H1 (cell line): Measurements from ENCODE around the gene GAK. TPM values are rescaled to one million over a fixed set of nuclear protein-coding genes. Genes with fewer than 3 reads are reported as not detected.

Experiments used
- CTCF ChIA-PET: fragments of 300-600 bp; sonication (Branson Sonifier 250); formaldehyde crosslinking; loops from one replicate; lab custom pipeline; 2021; ENCODE audit not compliant: partially characterized antibody; lab: Charles Lee
- POLR2A ChIA-PET: fragments of 300-600 bp; sonication (Branson Sonifier 250); formaldehyde crosslinking; loops from one replicate; lab custom pipeline; 2021; ENCODE audit warnings: inconsistent platforms; ENCODE audit not compliant: partially characterized antibody; lab: Charles Lee
- DNase-seq, 2 experiments: peaks; one replicate each; pipeline versions ENCODE4 v3.0.0 to v3.0.0-alpha.2; 2010 to 2022; ENCODE audit warnings: low spot score in 2 of 2, low read depth in 1 of 2, mixed read lengths in 1 of 2
- FAIRE-seq: peaks from 2 replicates; lab custom pipeline; 2011; peaks lifted over from hg19 to GRCh38; lab: Jason Lieb, UNC
- H2AFZ ChIP-seq: 2 replicates; pipeline ENCODE4 v1.8.1; 2012; ENCODE audit warnings: low read length, inconsistent platforms
- H2AK5ac ChIP-seq: 2 replicates; pipeline ENCODE4 v1.6.1; 2013; ENCODE audit warnings: low read depth, low read length
- H2BK120ac ChIP-seq: replicated peaks from 2 replicates; pipeline ENCODE3; 2013; ENCODE audit warnings: low read depth, low read length, inconsistent platforms
- H2BK12ac ChIP-seq: 2 replicates; pipeline ENCODE4 v1.6.1; 2013; ENCODE audit warnings: low read depth, low read length
- H2BK15ac ChIP-seq: 2 replicates; pipeline ENCODE4 v1.6.1; 2013; ENCODE audit warnings: low read length
- H2BK20ac ChIP-seq: 2 replicates; pipeline ENCODE4 v1.6.1; 2013; ENCODE audit warnings: low read length
- H2BK5ac ChIP-seq: 2 replicates; pipeline ENCODE4 v1.6.1; 2013; ENCODE audit warnings: low read depth, low read length
- H3K14ac ChIP-seq: 2 replicates; pipeline ENCODE4 v1.6.1; 2013; ENCODE audit warnings: inconsistent platforms; ENCODE audit not compliant: insufficient read length
- H3K18ac ChIP-seq: 2 replicates; pipeline ENCODE4 v1.6.1; 2013; ENCODE audit warnings: low read length; ENCODE audit errors: extremely low read depth
- H3K23ac ChIP-seq: 2 replicates; pipeline ENCODE4 v1.6.1; 2013; ENCODE audit warnings: inconsistent platforms; ENCODE audit not compliant: insufficient read length
- H3K23me2 ChIP-seq: 2 replicates; pipeline ENCODE4 v1.6.1; 2013; ENCODE audit warnings: low read depth, low read length
- H3K27ac ChIP-seq: 2 replicates; pipeline ENCODE4 v1.6.1; 2011; ENCODE audit warnings: low read depth, low read length, inconsistent platforms
- H3K27me3 ChIP-seq, 4 experiments: replicated peaks in 1 of 4; 1 replicate in 1 of 4; 2 replicates in 3 of 4; pipeline versions ENCODE4 v1.6.1 to v1.8.1; 2011 to 2013; ENCODE audit warnings: low read length in 3 of 4, mild to moderate bottlenecking in 3 of 4, inconsistent platforms in 2 of 4, mixed read lengths in 2 of 4, moderate library complexity in 1 of 4; ENCODE audit not compliant: control insufficient read depth in 3 of 4, insufficient read depth in 3 of 4; ENCODE audit errors: extremely low read depth in 1 of 4
- H3K36me3 ChIP-seq, 4 experiments: 2 replicates each; pipeline versions ENCODE4 v1.6.1 to v1.8.1; 2011 to 2013; ENCODE audit warnings: mild to moderate bottlenecking in 4 of 4, low read length in 3 of 4, moderate library complexity in 2 of 4, control low read depth in 1 of 4, inconsistent platforms in 1 of 4; ENCODE audit not compliant: insufficient read depth in 4 of 4, control insufficient read depth in 2 of 4
- H3K4ac ChIP-seq: replicated peaks from 2 replicates; pipeline ENCODE3; 2013; ENCODE audit warnings: low read length, low read depth, mixed read lengths, inconsistent platforms; ENCODE audit not compliant: insufficient read length
- H3K4me1 ChIP-seq, 4 experiments: replicated peaks in 1 of 4; 1 replicate in 1 of 4; 2 replicates in 3 of 4; pipeline versions ENCODE4 v1.6.1 to v1.8.1; 2011 to 2013; ENCODE audit warnings: low read length in 3 of 4, inconsistent platforms in 2 of 4, mixed read lengths in 1 of 4; ENCODE audit not compliant: insufficient read depth in 4 of 4, control insufficient read depth in 3 of 4
- H3K4me2 ChIP-seq, 2 experiments: 2 replicates each; pipeline versions ENCODE4 v1.6.1 to v1.8.1; 2011 to 2013; ENCODE audit warnings: low read depth in 2 of 2, low read length in 2 of 2, control low read depth in 1 of 2, inconsistent platforms in 1 of 2, mild to moderate bottlenecking in 1 of 2; ENCODE audit not compliant: insufficient read depth in 1 of 2
- H3K4me3 ChIP-seq, 4 experiments: fragments of 200-600, 300-600 bp in 1 of 4; sonication (generic), shearing (Covaris generic), sonication (Bioruptor Twin) in 1 of 4; 2 replicates each; pipeline versions ENCODE4 v1.5.1 to v1.8.1; 2011 to 2016; ENCODE audit warnings: low read length in 4 of 4, low read depth in 3 of 4, control low read depth in 2 of 4, inconsistent platforms in 2 of 4, mild to moderate bottlenecking in 2 of 4, mixed read lengths in 1 of 4, moderate library complexity in 1 of 4; ENCODE audit not compliant: insufficient read depth in 2 of 4; ENCODE audit errors: extremely low read depth in 1 of 4
- H3K56ac ChIP-seq: replicated peaks from 2 replicates; pipeline ENCODE3; 2013; ENCODE audit warnings: low read depth, mild to moderate bottlenecking, mixed read lengths, low read length, inconsistent platforms; ENCODE audit not compliant: insufficient read length
- H3K79me1 ChIP-seq: 2 replicates; pipeline ENCODE4 v1.6.1; 2013; ENCODE audit warnings: low read depth, low read length, control low read depth
- H3K79me2 ChIP-seq, 2 experiments: 2 replicates each; pipeline versions ENCODE4 v1.6.1 to v1.8.1; 2012 to 2013; ENCODE audit warnings: low read length in 2 of 2, mild to moderate bottlenecking in 2 of 2, inconsistent platforms in 1 of 2; ENCODE audit not compliant: insufficient read depth in 2 of 2, control insufficient read depth in 1 of 2
- H3K9ac ChIP-seq, 4 experiments: replicated peaks in 1 of 4; 1 replicate in 1 of 4; 2 replicates in 3 of 4; pipeline versions ENCODE4 v1.6.1 to v1.8.1; 2011 to 2013; ENCODE audit warnings: low read depth in 3 of 4, low read length in 3 of 4, control low read depth in 2 of 4, mild to moderate bottlenecking in 2 of 4, moderate library complexity in 2 of 4, inconsistent platforms in 1 of 4; ENCODE audit errors: extremely low read depth in 1 of 4
- H3K9me3 ChIP-seq, 2 experiments: 2 replicates each; pipeline versions ENCODE4 v1.6.1 to v1.8.1; 2012 to 2013; ENCODE audit warnings: mild to moderate bottlenecking in 2 of 2, moderate library complexity in 2 of 2, control low read depth in 1 of 2, inconsistent platforms in 1 of 2, low read depth in 1 of 2, low read length in 1 of 2, mixed read lengths in 1 of 2; ENCODE audit not compliant: insufficient read depth in 2 of 2
- H4K20me1 ChIP-seq, 2 experiments: replicated peaks in 1 of 2; 2 replicates each; pipeline versions ENCODE3 to v1.8.1; 2011 to 2013; ENCODE audit warnings: inconsistent platforms in 2 of 2, low read length in 2 of 2, mild to moderate bottlenecking in 1 of 2; ENCODE audit not compliant: insufficient read depth in 2 of 2, control insufficient read depth in 1 of 2
- H4K5ac ChIP-seq: 2 replicates; pipeline ENCODE4 v1.6.1; 2013; ENCODE audit warnings: low read length, low read depth, mixed read lengths, inconsistent platforms; ENCODE audit not compliant: insufficient read length
- H4K8ac ChIP-seq: 2 replicates; pipeline ENCODE4 v1.8.0; 2013; ENCODE audit warnings: mild to moderate bottlenecking, moderate library complexity, low read length, inconsistent platforms; ENCODE audit not compliant: insufficient read depth; ENCODE audit errors: extremely low read depth
- H4K91ac ChIP-seq: replicated peaks from 2 replicates; pipeline ENCODE3; 2013; ENCODE audit warnings: low read length, mixed read lengths, inconsistent platforms; ENCODE audit not compliant: insufficient read length
- ASH2L ChIP-seq: fragments of 200-600, 300-600 bp; sonication (generic); IDR thresholded peaks from one replicate; pipeline ENCODE4 v1.7.1; 2017; ENCODE audit warnings: low read length
- BCL11A ChIP-seq, 2 experiments: IDR thresholded peaks; one replicate each; pipeline ENCODE4 v1.6.1; 2011; ENCODE audit warnings: low read depth in 2 of 2, low read length in 2 of 2, mild to moderate bottlenecking in 2 of 2
- CEBPB ChIP-seq: IDR thresholded peaks from 2 replicates; pipeline ENCODE4 v1.6.1; 2012; ENCODE audit warnings: low read depth, low read length
- SUZ12 ChIP-seq: fragments of 200-600 bp; sonication (generic); IDR thresholded peaks from 2 replicates; pipeline ENCODE4 v1.6.1; 2012; ENCODE audit warnings: mild to moderate bottlenecking, inconsistent platforms, low read length, moderate library complexity, mixed read lengths
- WGBS, 2 experiments: shearing (Covaris generic) in 1 of 2; methylation state at CpG; one replicate each; pipeline versions ENCODE4 v1.1.6 to v1.1.7; 2013 to 2015; ENCODE audit warnings: low lambda C conversion rate in 2 of 2, mixed read lengths in 2 of 2, inconsistent platforms in 1 of 2, low coverage in 1 of 2, missing lambda C conversion rate in 1 of 2; ENCODE audit not compliant: insufficient replicate concordance in 2 of 2, insufficient coverage in 1 of 2, insufficient read length in 1 of 2; ENCODE audit errors: extremely low coverage in 1 of 2, missing lambda C conversion rate in 1 of 2; 5-methylcytosine and 5-hydroxymethylcytosine counted together
- polyA plus RNA-seq, 7 experiments: library from polyadenylated mRNA; depleted of rRNA in 3 of 7; stranded (reverse) in 5 of 7; unstranded in 2 of 7; fragments of >200 nt in 5 of 7; fragments of 200-250 nt in 2 of 7; gene quantifications; 1 replicate in 5 of 7; 2 replicates in 1 of 7; 4 replicates in 1 of 7; pipeline versions ENCODE4 v1.2.1 to v1.2.3, GENCODE V29; 2011 to 2013; ENCODE audit warnings: missing spikeins in 2 of 7, mixed read lengths in 2 of 7
- total RNA-seq: library from RNA; stranded (reverse); fragmentation: NEBNext Ultra II Directional; extraction: Animal tissue kit (Norgen Biotek cat#: 25700); gene quantifications from 2 replicates; pipeline ENCODE4 v1.2.1, GENCODE V29; 2021

The GAK gene
- total and polyA plus RNA-seq, 2 of the 8 experiments (the other 6 are each of a cell fraction or from before 2014, with no cell fraction given): 31.5 to 70.8 TPM

DNA sequence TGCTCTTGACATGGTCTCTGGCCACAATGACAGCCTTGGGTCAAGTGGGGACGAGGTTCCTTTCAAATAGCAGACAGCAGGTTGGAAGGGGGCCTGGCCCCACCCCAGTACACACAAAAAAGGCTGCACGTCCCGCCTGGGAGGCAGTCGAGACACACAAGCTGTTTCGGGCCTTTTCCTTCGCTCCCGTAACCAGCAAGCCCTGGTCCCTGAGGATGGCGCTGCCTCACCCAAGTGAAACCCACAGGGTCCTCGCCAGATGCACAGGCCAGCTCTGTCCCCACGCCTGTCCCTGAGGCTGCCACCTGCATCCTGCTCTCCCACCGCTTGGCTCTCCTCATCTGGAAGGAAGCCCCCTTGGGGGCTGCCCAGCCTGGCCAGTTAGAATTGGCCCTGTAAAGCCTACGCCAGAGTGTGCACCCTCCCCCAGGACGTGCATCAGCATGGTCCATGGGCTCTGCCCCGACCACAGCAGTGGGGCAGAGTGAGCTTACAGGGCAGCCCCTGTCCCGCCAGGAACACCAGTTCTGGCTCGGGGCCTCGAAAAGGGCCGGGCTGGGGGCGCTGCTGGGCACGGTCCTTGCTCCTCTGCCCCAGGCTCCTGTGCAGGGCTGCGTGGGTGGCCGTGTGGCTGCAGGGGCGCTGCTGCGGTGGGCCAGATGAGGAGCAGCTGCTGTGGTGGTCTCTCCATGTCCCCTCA lies 108.2 kb downstream of the GAK start:
- no peak overlapping the region for H2BK120ac ChIP-seq
- 58% methylated on average over 21 of the region's 24 CpGs; no CpG with 5 or more reads in 1 of the 2 experiments for WGBS, 2 experiments
- H3K4me2 ChIP-seq: no peak overlapping the region
- H2BK20ac ChIP-seq: no peak overlapping the region
- H4K5ac ChIP-seq: no peak overlapping the region
- H4K91ac ChIP-seq: no peak overlapping the region
- DNase-seq (no peak), FAIRE-seq (no peak)
- H3K18ac ChIP-seq: no peak overlapping the region
- H3K9me3 ChIP-seq: no peaks in the 10 kb centered on the region
- H3K4me3 ChIP-seq: no peak overlapping the region
- no peaks in the 10 kb centered on the region for H3K79me2 ChIP-seq
- H3K36me3 ChIP-seq: no peaks in the 10 kb centered on the region
- H4K8ac ChIP-seq: no peak overlapping the region
- H3K4me1 ChIP-seq: peaks cover 0 to 4% (median 2%) of the 10 kb centered on the region in 4 experiments; a peak in 3 of 7 replicates
- ChIA-PET CTCF (interaction anchor here (1.0 to 3.5 kb wide), 6 partner anchors 10 to 82 kb away, joined by 3 to 17 read pairs (median 4); no protein-coding TSS in a partner anchor), POLR2A (interaction anchor here (1.0 kb wide), 1 partner anchor 12 kb away, joined by 3 read pairs; no protein-coding TSS in a partner anchor)
- H3K23ac ChIP-seq: no peak overlapping the region
- peaks cover 1 to 20% of the 10 kb centered on the region in 2 experiments for H4K20me1 ChIP-seq
- no peak overlapping the region for H2BK5ac ChIP-seq
- no peak overlapping the region for H3K9ac ChIP-seq
- no peak overlapping the region for H2BK12ac ChIP-seq
- no peak for TF ChIP-seq ASH2L
- TF ChIP-seq SUZ12: peak; percentile 0; the same call in 1 of the 2 replicates
- TF ChIP-seq CEBPB: no peak
- no peak for TF ChIP-seq BCL11A (IDR thresholded peaks at IDR 0.05; ENCODE audit: low read depth in 2 of 2, low read length in 2 of 2)
- H2AK5ac ChIP-seq: no peak overlapping the region; the same call in 1 of the 2 replicates
- no peak overlapping the region for H3K14ac ChIP-seq
- H3K23me2 ChIP-seq: peaks cover 5% of the 10 kb centered on the region; the same call in 1 of the 2 replicates
- H2AFZ ChIP-seq: no peak overlapping the region
- no peak overlapping the region for H2BK15ac ChIP-seq
- peaks cover 40 to 74% (median 65%) of the 10 kb centered on the region in 4 experiments for H3K27me3 ChIP-seq
- H3K4ac ChIP-seq: no peak overlapping the region
- no peak overlapping the region for H3K56ac ChIP-seq
- no peaks in the 10 kb centered on the region for H3K79me1 ChIP-seq
- no peak overlapping the region for H3K27ac ChIP-seq
